Hematopoietic multipotent progenitor cell treated with erythropoietin and hydrocortisone succinate and interleukin-3 and kit ligand, for 4 days (in vitro differentiated cells): ENCODE data around the gene GGCT.
"Not testable (repeated sequence)": the region's sequence is repeated elsewhere in the genome, so short reads cannot be mapped to it uniquely, and the experiment has no call there.

Experiments
- DNase-seq: peaks from one replicate; pipeline ENCODE4 v3.0.0-alpha.2; 2015

Gene GGCT

GRCh38 chr7:30504301-30505173 lies at the start of gene GGCT:
TSS of gene GGCT (minus strand) at chr7:30504829. CDS start at chr7:30504709, 120 bp downstream.
- peak; percentile 100 for DNase-seq

- DNase-seq = no peak
Measured at GRCh38 chr7:30553546-30553945, 48.9 kb upstream of the GGCT start.

GRCh38 chr7:30553141-30553540 lies 48.5 kb upstream of the GGCT start:
- no peak for DNase-seq

GRCh38 chr7:30552330-30552729 lies 47.7 kb upstream of the GGCT start:
- no peak for DNase-seq

GRCh38 chr7:30549931-30550493 lies 45.4 kb upstream of the GGCT start:
- DNase-seq = no peak

- DNase-seq = peak; percentile 70
Measured at GRCh38 chr7:30548845-30549244, 44.2 kb upstream of the GGCT start.

- DNase-seq = no peak
Measured at GRCh38 chr7:30546596-30546995, 42.0 kb upstream of the GGCT start.

- no peak for DNase-seq
Measured at GRCh38 chr7:30545791-30546555, 41.3 kb upstream of the GGCT start.

GRCh38 chr7:30543813-30544525 lies 39.3 kb upstream of the GGCT start:
- DNase-seq = no peak

- DNase-seq = not testable (repeated sequence)
Measured at GRCh38 chr7:30543115-30543514, 38.5 kb upstream of the GGCT start.

GRCh38 chr7:30533886-30534285 lies 29.3 kb upstream of the GGCT start:
- DNase-seq = no peak

- no peak for DNase-seq
Measured at GRCh38 chr7:30531286-30531685, 26.7 kb upstream of the GGCT start.

- no peak for DNase-seq
Measured at GRCh38 chr7:30530373-30530772, 25.7 kb upstream of the GGCT start.

GRCh38 chr7:30528779-30529178 lies 24.1 kb upstream of the GGCT start:
- DNase-seq = no peak

- DNase-seq = not testable (repeated sequence)
Measured at GRCh38 chr7:30527297-30527696, 22.7 kb upstream of the GGCT start.

- DNase-seq = no peak
Measured at GRCh38 chr7:30526163-30526562, 21.5 kb upstream of the GGCT start.

GRCh38 chr7:30525429-30525828 lies 20.8 kb upstream of the GGCT start:
- no peak for DNase-seq

- no peak for DNase-seq
Measured at GRCh38 chr7:30524545-30524944, 19.9 kb upstream of the GGCT start.

- DNase-seq = no peak
Measured at GRCh38 chr7:30523466-30523865, 18.8 kb upstream of the GGCT start.

- DNase-seq = no peak
Measured at GRCh38 chr7:30522159-30522558, 17.5 kb upstream of the GGCT start.

- DNase-seq = no peak
Measured at GRCh38 chr7:30521532-30521931, 16.9 kb upstream of the GGCT start.

- no peak for DNase-seq
Measured at GRCh38 chr7:30519122-30519521, 14.5 kb upstream of the GGCT start.

GRCh38 chr7:30515761-30516160 lies 11.1 kb upstream of the GGCT start:
- no peak for DNase-seq
